HEK293 (cell line): ENCODE data around the gene MARK3.

Source experiments
- BCL11A ChIP-seq: fragments of 450-650 bp; formaldehyde crosslinking; IDR thresholded peaks from 2 replicates; pipeline ENCODE4 v1.5.1; 2016; ENCODE audit warnings: low read depth, missing biosample characterization, missing genetic modification characterization
- GFI1B ChIP-seq: fragments of 450-650 bp; formaldehyde crosslinking; IDR thresholded peaks from 2 replicates; pipeline ENCODE4 v1.5.1; 2016; ENCODE audit warnings: missing biosample characterization, missing genetic modification characterization
- IKZF3 ChIP-seq: fragments of 450-650 bp; IDR thresholded peaks from 2 replicates; pipeline ENCODE4 v1.5.0; 2018; ENCODE audit warnings: missing biosample characterization, mild to moderate bottlenecking, missing genetic modification characterization, moderate library complexity
- KLF1 ChIP-seq: fragments of 450-650 bp; formaldehyde crosslinking; IDR thresholded peaks from 2 replicates; pipeline ENCODE4 v1.5.1; 2016; ENCODE audit warnings: missing biosample characterization, missing genetic modification characterization
- KLF8 ChIP-seq: fragments of 450-650 bp; formaldehyde crosslinking; IDR thresholded peaks from 2 replicates; pipeline ENCODE4 v1.5.1; 2016; ENCODE audit warnings: missing biosample characterization, missing genetic modification characterization
- KLF9 ChIP-seq: fragments of 450-650 bp; formaldehyde crosslinking; IDR thresholded peaks from 2 replicates; pipeline ENCODE4 v1.5.1; 2016; ENCODE audit warnings: missing biosample characterization, missing genetic modification characterization, low read depth
- MYNN ChIP-seq: fragments of 450-650 bp; formaldehyde crosslinking; IDR thresholded peaks from 2 replicates; pipeline ENCODE4 v1.5.1; 2016; ENCODE audit warnings: missing biosample characterization, missing genetic modification characterization, borderline replicate concordance
- PATZ1 ChIP-seq: fragments of 450-650 bp; formaldehyde crosslinking; IDR thresholded peaks from 2 replicates; pipeline ENCODE4 v1.5.1; 2016; ENCODE audit warnings: missing biosample characterization, missing genetic modification characterization
- PRDM10 ChIP-seq: fragments of 450-650 bp; formaldehyde crosslinking; IDR thresholded peaks from 2 replicates; pipeline ENCODE4 v1.5.1; 2016; ENCODE audit warnings: missing biosample characterization, missing genetic modification characterization
- ZBTB17 ChIP-seq: fragments of 450-650 bp; formaldehyde crosslinking; IDR thresholded peaks from 2 replicates; pipeline ENCODE4 v1.5.1; 2016; ENCODE audit warnings: missing biosample characterization, missing genetic modification characterization
- ZFHX2 ChIP-seq: fragments of 450-650 bp; formaldehyde crosslinking; conservative IDR thresholded peaks from 2 replicates; pipeline ENCODE4 v1.5.1; 2016; ENCODE audit warnings: missing biosample characterization, missing genetic modification characterization
- ZNF394 ChIP-seq: fragments of 450-650 bp; formaldehyde crosslinking; IDR thresholded peaks from 2 replicates; pipeline ENCODE4 v1.5.1; 2016; ENCODE audit warnings: missing biosample characterization, missing genetic modification characterization, mild to moderate bottlenecking, moderate library complexity, borderline replicate concordance
- ZNF560 ChIP-seq: fragments of 450-650 bp; formaldehyde crosslinking; IDR thresholded peaks from 2 replicates; pipeline ENCODE4 v1.5.1; 2017; ENCODE audit warnings: missing biosample characterization, missing genetic modification characterization, borderline replicate concordance
- ZNF626 ChIP-seq: fragments of 450-650 bp; sonication (Bioruptor Pico); formaldehyde crosslinking; IDR thresholded peaks from 2 replicates; pipeline ENCODE4 v1.5.1; 2018; ENCODE audit warnings: missing biosample characterization, missing genetic modification characterization, inconsistent platforms
- ZNF692 ChIP-seq: fragments of 450-650 bp; formaldehyde crosslinking; IDR thresholded peaks from 2 replicates; pipeline ENCODE4 v1.5.1; 2016; ENCODE audit warnings: missing biosample characterization, missing genetic modification characterization
- ZNF76 ChIP-seq: fragments of 450-650 bp; formaldehyde crosslinking; IDR thresholded peaks from 2 replicates; pipeline ENCODE4; 2016; ENCODE audit warnings: low read depth, missing biosample characterization, missing genetic modification characterization, borderline replicate concordance
- ZNF785 ChIP-seq: fragments of 450-650 bp; formaldehyde crosslinking; IDR thresholded peaks from 2 replicates; pipeline ENCODE4 v1.5.1; 2016; ENCODE audit warnings: missing biosample characterization, missing genetic modification characterization
- ZNF843 ChIP-seq: fragments of 450-650 bp; formaldehyde crosslinking; IDR thresholded peaks from 2 replicates; pipeline ENCODE4 v1.5.1; 2016; ENCODE audit warnings: missing biosample characterization, missing genetic modification characterization
- TF ChIP-seq, protein P1 (sequence below): fragments of 450-650 bp; formaldehyde crosslinking; conservative IDR thresholded peaks from 2 replicates; pipeline ENCODE4 v1.5.1; 2016; ENCODE audit warnings: low read depth, missing biosample characterization, missing genetic modification characterization
- TF ChIP-seq, protein P2 (sequence below): fragments of 450-650 bp; formaldehyde crosslinking; IDR thresholded peaks from 2 replicates; pipeline ENCODE4 v1.5.1; 2016; ENCODE audit warnings: missing biosample characterization, missing genetic modification characterization, low read depth
- TF ChIP-seq, protein P3 (sequence below): sonication (generic); formaldehyde crosslinking; IDR thresholded peaks from 2 replicates; pipeline ENCODE4 v1.8.1; 2022; ENCODE audit warnings: mild to moderate bottlenecking, moderate library complexity, missing genetic modification reagents
- TF ChIP-seq, protein P4 (sequence below): fragments of 450-650 bp; formaldehyde crosslinking; optimal IDR thresholded peaks from 2 replicates; pipeline ENCODE3; 2016; ENCODE audit warnings: missing biosample characterization, mild to moderate bottlenecking, missing genetic modification characterization

Gene MARK3

GRCh38 chr14:103522649-103523574, 137.7 kb downstream of the MARK3 start, which contains the start of gene CKB (continued):
- TF ChIP-seq PRDM10: 0 out of 2 replicates have a peak, but pooled peaks have one; percentile 37
- TF ChIP-seq ZNF692 (tag by site-specific recombination): peak; percentile 56; the same call in 1 of the 2 replicates
- TF ChIP-seq, protein P1, sequence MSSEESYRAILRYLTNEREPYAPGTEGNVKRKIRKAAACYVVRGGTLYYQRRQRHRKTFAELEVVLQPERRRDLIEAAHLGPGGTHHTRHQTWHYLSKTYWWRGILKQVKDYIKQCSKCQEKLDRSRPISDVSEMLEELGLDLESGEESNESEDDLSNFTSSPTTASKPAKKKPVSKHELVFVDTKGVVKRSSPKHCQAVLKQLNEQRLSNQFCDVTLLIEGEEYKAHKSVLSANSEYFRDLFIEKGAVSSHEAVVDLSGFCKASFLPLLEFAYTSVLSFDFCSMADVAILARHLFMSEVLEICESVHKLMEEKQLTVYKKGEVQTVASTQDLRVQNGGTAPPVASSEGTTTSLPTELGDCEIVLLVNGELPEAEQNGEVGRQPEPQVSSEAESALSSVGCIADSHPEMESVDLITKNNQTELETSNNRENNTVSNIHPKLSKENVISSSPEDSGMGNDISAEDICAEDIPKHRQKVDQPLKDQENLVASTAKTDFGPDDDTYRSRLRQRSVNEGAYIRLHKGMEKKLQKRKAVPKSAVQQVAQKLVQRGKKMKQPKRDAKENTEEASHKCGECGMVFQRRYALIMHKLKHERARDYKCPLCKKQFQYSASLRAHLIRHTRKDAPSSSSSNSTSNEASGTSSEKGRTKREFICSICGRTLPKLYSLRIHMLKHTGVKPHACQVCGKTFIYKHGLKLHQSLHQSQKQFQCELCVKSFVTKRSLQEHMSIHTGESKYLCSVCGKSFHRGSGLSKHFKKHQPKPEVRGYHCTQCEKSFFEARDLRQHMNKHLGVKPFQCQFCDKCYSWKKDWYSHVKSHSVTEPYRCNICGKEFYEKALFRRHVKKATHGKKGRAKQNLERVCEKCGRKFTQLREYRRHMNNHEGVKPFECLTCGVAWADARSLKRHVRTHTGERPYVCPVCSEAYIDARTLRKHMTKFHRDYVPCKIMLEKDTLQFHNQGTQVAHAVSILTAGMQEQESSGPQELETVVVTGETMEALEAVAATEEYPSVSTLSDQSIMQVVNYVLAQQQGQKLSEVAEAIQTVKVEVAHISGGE: peak; percentile 55
- TF ChIP-seq ZNF560 (tag by site-specific recombination): no peak
- no peak; the same call in 1 of the 2 replicates for TF ChIP-seq ZNF76
- TF ChIP-seq GFI1B (tag by site-specific recombination): no peak
- TF ChIP-seq KLF9 (tag by site-specific recombination): 0 out of 2 replicates have a peak, but pooled peaks have one; percentile 54
- TF ChIP-seq IKZF3 (tag by site-specific recombination): no peak
- peak; percentile 66 for TF ChIP-seq KLF1 (tag by site-specific recombination)
- no peak for TF ChIP-seq ZNF785 (tag by site-specific recombination)
- TF ChIP-seq ZBTB17: peak; percentile 39
- TF ChIP-seq PATZ1 (tag by site-specific recombination): peak; percentile 96
- TF ChIP-seq BCL11A (tag by site-specific recombination): 0 out of 2 replicates have a peak, but pooled peaks have one; percentile 42
- TF ChIP-seq ZNF626 (tag by site-specific recombination): no peak
- TF ChIP-seq ZNF394 (tag by site-specific recombination): 0 out of 2 replicates have a peak, but pooled peaks have one; percentile 18
- no peak for TF ChIP-seq MYNN (tag by site-specific recombination)
- TF ChIP-seq ZFHX2: peak; percentile 91
- TF ChIP-seq, protein P2, sequence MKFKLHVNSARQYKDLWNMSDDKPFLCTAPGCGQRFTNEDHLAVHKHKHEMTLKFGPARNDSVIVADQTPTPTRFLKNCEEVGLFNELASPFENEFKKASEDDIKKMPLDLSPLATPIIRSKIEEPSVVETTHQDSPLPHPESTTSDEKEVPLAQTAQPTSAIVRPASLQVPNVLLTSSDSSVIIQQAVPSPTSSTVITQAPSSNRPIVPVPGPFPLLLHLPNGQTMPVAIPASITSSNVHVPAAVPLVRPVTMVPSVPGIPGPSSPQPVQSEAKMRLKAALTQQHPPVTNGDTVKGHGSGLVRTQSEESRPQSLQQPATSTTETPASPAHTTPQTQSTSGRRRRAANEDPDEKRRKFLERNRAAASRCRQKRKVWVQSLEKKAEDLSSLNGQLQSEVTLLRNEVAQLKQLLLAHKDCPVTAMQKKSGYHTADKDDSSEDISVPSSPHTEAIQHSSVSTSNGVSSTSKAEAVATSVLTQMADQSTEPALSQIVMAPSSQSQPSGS (tag by site-specific recombination): no peak
- 0 out of 2 replicates have a peak, but pooled peaks have one; percentile 20 for TF ChIP-seq ZNF843 (tag by site-specific recombination)
- TF ChIP-seq, protein P3, sequence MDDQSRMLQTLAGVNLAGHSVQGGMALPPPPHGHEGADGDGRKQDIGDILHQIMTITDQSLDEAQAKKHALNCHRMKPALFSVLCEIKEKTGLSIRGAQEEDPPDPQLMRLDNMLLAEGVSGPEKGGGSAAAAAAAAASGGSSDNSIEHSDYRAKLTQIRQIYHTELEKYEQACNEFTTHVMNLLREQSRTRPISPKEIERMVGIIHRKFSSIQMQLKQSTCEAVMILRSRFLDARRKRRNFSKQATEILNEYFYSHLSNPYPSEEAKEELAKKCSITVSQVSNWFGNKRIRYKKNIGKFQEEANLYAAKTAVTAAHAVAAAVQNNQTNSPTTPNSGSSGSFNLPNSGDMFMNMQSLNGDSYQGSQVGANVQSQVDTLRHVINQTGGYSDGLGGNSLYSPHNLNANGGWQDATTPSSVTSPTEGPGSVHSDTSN: peak; percentile 46; the same call in 1 of the 2 replicates
- TF ChIP-seq KLF8 (tag by site-specific recombination): peak; percentile 80
- TF ChIP-seq, protein P4, sequence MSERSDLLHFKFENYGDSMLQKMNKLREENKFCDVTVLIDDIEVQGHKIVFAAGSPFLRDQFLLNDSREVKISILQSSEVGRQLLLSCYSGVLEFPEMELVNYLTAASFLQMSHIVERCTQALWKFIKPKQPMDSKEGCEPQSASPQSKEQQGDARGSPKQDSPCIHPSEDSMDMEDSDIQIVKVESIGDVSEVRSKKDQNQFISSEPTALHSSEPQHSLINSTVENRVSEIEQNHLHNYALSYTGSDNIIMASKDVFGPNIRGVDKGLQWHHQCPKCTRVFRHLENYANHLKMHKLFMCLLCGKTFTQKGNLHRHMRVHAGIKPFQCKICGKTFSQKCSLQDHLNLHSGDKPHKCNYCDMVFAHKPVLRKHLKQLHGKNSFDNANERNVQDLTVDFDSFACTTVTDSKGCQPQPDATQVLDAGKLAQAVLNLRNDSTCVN (tag by site-specific recombination): peak; percentile 58
